NCI-H1048 (cell line): ENCODE data around the gene ARID3A.
"Not testable (repeated sequence)": the region's sequence is repeated elsewhere in the genome, so short reads cannot be mapped to it uniquely, and the experiment has no call there.

Experiments
- DNase-seq: peaks from one replicate; lab custom pipeline; 2025; lab: John Stamatoyannopoulos, UW

The ARID3A gene

GRCh38 chr19:947707-948539 is 22.1 kb downstream of the ARID3A start:
- DNase-seq = no peak

- DNase-seq = no peak
Observed at GRCh38 chr19:948842-949496, 23.1 kb downstream of the ARID3A start.

GRCh38 chr19:950352-951066 is 24.7 kb downstream of the ARID3A start:
- no peak for DNase-seq

GRCh38 chr19:952049-952679 is 26.3 kb downstream of the ARID3A start:
- DNase-seq = no peak

- no peak for DNase-seq
Observed at GRCh38 chr19:952680-953444, 27.0 kb downstream of the ARID3A start.

- DNase-seq = no peak
Observed at GRCh38 chr19:953445-954271, 27.8 kb downstream of the ARID3A start.

GRCh38 chr19:954272-954671 is 28.4 kb downstream of the ARID3A start:
- no peak for DNase-seq

GRCh38 chr19:954672-955494 is 29.0 kb downstream of the ARID3A start:
- DNase-seq = no peak

GRCh38 chr19:955803-956765 is 30.2 kb downstream of the ARID3A start:
- no peak for DNase-seq

- no peak for DNase-seq
Observed at GRCh38 chr19:956766-957440, 31.1 kb downstream of the ARID3A start.

- DNase-seq = not testable (repeated sequence)
Observed at GRCh38 chr19:957578-957977, 31.7 kb downstream of the ARID3A start.

GRCh38 chr19:958967-959855 is 33.4 kb downstream of the ARID3A start:
- DNase-seq = no peak

GRCh38 chr19:960020-960419 is 34.2 kb downstream of the ARID3A start:
- DNase-seq = no peak

- DNase-seq = no peak
Observed at GRCh38 chr19:960601-960938, 34.7 kb downstream of the ARID3A start.

GRCh38 chr19:961866-962620 is 36.2 kb downstream of the ARID3A start:
- DNase-seq = no peak

- DNase-seq = no peak
Observed at GRCh38 chr19:962683-963400, 37.0 kb downstream of the ARID3A start.
